Fibroblast of skin of right biceps (primary cell): Measurements from ENCODE around the gene GLTPD2.
A peak's percentile ranks its signal among the peaks of the same experiment; 100 is the strongest.

Source experiments
- DNase-seq: peaks from one replicate; pipeline ENCODE4 v3.0.0-alpha.2; 2013

GLTPD2 gene

DNA sequence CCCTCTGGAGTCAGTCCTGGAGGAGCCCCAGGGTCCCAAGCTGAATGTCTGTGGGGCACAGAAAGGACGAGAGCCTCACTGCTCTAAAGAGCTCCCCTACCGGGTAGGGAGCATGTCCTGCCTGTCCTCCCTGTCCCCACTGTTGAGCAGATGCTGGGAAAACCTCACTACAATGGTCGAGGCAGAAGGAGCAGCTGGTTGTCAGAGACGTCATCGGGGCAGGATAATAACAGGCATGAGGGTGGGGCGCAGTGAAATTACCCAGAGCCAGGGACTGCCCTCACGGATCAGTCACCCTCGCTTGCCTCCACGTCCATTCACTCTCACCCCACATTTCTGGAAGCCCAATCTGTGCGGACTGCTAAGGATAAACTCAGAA is 16.5 kb upstream of the GLTPD2 start:
- DNase-seq = no peak

DNA sequence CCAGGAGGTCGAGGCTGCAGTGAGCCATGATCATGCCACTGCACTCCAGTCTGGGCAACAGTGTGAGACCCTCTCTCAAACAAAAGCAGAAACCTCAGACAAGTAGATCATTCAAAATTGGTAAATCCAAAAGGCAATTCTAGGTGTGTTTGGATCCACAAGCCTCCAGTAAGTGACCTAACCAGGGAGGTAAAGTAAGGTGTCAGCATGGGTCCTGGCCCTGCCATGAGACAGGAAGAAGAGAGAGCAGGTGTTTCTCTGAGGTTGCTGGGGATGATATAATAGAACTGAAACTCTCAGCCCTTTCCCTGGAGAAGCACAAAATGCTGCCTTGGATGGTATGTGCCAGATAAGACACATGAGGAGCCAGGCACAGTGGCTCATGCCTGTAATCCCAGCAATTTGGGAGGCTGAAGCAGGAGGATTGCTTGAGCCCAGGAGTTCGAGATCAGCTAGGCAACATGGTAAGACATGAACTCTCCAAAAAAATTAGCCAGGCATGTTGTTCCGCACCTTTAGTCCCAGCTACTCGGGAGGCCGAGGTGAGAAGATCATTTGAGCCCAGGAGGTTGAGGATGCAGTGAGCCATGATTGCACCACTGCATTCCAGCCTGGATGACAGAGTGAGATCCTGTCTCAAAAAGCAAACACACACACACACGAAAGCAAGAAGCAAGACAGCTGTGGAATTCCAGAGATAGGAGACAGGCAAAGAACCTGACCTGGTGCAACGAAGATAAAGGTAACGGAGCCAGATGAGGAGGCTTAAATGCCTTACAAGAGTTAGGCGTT is 10.6 kb upstream of the GLTPD2 start:
- DNase-seq = no peak

DNA sequence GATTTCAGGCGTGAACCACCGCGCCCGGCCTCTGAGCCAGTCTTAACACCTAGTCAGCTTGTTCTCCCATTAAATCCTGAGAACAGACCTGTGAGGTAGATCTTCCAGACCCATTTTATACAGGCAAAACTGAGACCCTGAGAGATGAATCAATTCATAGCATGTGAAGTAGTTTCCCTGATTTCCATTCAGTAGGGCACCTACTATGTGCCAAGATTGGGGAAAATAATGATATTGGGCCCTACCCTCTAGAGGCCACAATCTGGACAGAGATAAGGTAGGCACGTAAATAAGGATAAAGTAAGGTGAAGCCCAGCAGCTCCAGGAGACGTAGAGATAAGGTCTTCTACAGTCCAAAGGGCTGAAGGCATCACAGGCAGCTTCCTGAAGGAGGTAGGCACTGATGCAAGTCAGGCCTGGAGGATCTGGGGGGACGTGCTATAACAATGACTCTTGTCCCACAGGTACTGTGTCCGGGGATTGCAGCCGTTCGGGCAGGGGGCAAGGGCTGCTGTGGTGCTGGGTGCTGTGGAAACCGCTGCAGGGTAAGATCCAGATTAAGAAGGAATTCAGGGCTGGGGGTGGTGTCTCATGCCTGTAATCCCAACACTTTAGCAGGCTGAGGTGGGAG is 8.3 kb upstream of the GLTPD2 start:
- DNase-seq = no peak

DNA sequence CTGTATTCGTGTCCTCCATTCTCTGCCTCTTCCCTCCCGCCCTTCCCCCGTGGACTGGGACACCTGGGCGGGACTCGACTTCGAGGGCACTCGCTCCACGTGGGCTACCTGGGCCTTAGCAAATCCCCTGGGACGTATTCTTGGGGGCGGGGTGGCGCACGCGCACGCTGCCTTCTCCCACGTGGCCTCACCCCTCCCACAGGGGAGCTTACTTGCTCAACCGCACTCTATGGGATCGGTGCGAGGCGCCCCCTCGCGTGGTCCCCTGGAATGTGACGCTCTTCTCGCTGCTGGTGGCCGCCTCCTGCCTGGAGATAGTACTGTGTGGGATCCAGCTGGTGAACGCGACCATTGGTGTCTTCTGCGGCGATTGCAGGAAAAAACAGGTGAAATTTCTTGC is 6.1 kb upstream of the GLTPD2 start:
- no peak for DNase-seq

DNA sequence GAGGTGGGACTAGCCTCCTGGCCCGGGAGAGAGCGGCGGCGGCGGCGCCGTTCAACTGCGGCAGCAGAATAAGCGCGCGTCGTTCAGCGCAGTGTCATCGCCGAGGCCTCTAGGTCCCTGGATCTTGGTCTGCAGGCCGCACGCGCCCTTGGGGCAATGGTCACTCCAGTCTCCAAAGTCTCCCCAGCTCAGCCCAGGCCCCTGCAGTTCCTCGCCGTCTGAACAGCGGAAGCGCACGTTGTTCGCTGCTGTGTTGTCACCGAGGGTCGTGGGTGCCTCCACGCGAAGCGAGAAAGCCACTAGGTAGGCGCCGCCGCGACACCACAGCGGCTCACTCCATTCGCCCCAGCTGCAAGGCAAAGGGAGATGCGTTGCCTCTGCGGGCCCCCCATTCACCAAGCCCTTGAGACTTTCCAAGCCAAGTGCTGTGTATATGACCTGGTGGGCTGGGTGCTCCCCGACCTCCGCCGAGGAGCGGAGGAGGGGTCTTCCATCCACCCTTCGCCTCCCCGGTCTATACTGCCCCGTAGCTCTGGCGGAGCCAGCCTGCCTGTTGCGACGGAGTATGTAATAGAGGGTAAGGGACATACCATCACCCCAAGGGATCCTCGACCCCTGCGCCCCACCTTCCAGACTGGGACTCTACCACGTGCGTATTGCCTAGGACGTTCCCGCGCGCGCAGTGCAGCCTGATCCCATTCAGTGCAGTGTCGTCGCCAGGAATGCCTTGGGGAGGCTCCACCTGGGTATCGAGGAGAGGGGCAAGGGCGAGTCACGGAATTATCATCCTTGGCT is 3.3 kb upstream of the GLTPD2 start:
- DNase-seq = no peak

DNA sequence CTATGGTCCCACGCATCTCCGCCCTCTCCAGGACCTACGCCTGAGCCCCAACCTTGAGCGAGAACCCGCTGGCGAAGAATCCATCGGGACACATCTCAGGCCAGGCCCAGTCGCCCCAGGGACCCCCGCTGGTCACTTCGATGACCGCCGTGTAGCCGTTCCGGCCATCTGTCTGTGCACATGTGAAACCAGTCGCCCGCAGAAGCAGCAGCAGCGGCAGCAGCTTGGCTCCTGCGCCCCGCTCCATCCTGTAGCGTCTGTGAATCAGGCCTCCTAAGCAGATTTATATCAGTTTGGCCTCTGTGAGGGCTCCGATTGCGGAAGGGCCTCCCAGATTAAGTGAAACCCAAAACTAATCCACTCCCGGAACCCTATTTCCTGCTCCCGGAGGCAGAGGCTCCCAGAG is 2.7 kb upstream of the GLTPD2 start, which contains the start of gene VMO1:
VMO1 (minus strand) TSS at position 259 of the 406 bp plus-strand sequence; CDS start at position 247, 12 bp downstream.
- DNase-seq = peak; percentile 27

DNA sequence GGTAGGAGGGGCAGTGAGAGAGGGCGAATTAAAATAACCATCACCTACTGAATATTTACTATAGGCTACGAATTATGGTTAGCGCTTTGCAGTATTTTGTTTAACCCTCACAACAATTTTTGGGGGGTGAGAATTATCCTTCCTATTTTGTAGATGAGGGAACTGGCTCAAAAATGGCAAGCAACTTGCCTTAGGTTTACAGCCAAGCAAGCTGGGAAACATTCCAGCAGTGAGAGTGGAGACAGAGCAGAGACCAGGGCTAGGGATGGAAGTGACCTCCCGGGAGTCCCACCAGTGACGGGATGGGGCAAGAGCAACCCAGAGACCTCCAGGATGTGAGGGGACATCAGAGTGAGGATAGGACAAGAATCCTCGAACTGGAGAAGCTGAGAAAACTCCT is 2.2 kb upstream of the GLTPD2 start:
- no peak for DNase-seq

DNA sequence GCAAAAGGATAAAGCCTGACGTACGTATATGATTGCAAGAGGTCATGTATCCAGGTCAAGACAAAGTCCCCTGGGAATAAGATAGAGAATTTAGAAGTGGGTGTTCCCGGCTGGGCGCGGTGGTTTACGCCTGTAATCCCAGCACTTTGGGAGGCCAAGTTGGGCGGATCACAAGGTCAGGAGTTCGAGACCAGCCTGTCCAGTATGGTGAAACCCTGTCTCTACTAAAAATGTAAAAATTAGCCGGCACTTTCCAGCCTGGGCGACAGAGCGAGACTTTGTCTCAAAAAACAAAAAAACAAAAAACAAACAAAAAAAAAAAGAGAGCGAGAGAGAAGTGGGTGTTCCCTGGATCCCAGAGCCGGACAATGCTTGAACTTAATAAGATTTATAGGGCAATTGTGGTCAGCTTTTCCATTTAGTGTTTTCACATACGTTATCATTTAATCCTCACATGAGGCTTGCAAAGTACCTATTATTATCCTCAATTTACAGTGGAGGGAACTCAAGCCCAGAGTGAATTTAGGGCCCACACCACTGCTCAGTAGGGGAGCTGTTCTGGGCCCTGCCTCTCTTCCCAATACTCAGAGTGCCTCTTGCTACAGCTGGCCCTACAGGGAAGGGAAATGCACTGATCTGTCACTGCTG is 481 bp upstream of the GLTPD2 start:
- no peak for DNase-seq

DNA sequence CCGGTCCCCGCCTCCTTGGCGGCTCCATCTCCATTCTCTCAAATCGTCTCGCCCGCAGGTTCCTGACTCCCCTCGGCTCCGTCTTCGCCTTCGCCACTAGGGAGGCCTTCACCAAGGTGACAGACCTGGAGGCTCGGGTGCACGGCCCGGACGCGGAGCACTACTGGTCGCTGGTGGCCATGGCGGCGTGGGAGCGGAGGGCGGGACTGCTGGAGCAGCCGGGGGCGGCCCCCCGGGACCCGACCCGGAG is 862 bp downstream of the GLTPD2 start:
- DNase-seq = no peak

DNA sequence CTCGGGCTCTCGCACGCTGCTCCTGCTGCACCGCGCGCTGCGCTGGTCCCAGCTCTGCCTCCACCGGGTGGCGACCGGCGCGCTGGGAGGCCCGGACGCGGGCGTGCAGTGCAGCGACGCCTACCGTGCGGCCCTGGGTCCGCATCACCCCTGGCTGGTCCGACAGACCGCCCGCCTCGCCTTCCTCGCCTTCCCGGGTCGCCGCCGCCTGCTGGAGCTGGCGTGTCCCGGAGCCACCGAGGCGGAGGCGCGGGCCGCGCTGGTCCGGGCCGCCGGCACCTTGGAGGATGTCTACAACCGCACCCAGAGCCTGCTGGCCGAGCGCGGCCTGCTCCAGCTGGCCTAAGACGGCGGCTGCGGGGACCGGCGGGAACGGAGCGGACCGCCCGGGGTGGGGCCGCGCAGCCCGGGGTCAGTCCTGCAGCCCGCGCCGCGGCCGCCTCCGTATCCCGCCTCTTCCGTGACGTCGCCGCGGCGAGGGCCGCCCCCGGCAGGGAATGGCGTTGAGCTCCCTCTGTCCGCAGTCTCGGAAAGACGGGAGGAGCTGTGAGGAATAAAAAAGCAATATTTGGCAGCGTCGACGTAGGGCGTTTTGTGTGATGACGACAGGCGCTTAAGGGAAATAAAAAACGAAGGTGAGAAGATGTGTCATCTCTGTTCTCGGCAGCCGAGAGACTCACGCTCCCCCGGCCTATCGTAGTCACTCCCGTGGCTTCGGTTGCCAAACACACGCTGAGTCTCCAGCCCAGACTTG is 1.4 kb downstream of the GLTPD2 start:
- peak; percentile 92 for DNase-seq

DNA sequence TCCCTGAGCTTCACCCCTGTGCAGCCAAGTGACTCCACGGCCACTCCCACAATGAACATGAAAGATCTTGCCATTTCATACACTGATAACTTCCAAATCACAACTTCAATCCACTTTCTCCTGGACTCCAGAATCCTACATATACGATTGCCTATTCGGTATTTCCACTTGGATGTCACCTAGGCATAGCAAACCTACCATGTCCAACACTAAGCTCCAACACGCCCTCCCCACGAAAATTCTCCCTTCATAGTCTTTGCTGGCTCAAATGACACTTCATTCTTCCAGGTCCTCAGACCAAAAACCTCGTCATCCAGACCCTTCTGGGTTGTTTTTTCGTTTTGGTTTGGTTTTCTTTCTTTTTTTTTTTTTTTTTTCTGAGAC is 1.9 kb downstream of the GLTPD2 start:
- DNase-seq = no peak

DNA sequence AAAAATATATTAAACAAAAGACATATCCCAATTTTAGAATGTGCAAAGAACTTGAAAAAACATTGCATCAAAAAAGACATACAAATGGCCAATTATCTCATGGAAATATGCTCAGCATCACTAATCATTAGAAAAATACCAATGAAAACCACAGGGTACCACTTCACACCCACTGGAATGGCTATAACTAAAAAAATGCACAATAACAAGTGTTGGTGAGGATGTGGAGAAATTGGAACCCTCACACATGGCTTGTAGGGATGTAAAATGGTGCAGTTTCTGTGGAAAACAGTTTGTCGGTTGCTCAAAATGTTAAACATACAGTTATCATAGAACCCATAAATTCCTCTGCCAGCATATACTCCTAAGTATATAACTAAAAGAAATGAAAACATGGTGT is 6.4 kb downstream of the GLTPD2 start:
- no peak for DNase-seq

DNA sequence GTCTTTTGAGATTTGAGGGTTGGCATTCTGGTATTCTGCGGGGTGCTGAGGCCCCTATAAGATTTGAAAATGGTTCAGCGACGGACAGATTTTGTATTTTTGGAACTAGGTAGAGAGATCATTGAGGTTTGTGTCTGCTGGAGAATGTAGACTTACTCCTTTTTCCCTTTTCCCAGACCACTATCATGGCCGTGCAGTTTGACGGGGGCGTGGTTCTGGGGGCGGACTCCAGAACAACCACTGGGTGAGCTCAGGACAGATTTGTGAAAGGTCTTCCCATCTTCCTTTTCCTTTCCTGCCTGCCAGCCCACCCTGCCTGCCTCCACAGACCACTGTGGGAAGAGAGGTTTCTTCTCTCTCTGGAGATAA is 7.8 kb downstream of the GLTPD2 start:
- peak; percentile 35 for DNase-seq

DNA sequence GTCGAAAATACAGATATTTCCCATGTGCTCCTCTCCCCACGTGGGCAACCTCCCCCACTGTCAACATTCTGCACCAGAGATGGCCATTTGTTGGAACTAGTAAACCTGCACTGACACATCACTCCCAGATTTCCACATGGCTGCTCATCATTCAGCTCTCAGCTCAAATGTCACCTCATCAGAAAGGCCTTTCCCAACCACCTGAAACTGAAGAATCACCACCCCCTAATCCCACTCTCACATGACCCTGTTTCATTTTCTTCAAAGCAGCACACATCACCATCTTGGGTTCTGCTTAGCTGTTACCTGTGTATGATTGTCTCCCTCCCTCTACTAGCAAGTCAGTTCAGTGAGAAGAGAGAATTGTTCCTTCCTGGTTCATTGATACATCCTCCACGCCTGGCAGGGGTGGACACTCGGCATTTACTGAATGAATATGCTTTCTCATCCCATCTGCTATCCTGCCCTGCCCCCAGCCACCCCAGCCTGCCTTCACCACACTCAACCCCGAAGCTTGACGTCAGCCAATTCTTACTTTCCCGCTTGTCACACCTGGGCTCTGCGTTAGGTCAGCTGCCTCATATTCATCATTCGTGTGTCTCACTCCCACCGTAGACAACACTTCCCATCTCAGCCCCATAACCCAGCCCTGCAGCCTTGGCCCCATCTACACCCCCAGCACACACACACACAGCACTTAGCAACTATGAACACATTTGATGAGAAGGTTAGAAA is 11.9 kb downstream of the GLTPD2 start:
- DNase-seq = no peak

DNA sequence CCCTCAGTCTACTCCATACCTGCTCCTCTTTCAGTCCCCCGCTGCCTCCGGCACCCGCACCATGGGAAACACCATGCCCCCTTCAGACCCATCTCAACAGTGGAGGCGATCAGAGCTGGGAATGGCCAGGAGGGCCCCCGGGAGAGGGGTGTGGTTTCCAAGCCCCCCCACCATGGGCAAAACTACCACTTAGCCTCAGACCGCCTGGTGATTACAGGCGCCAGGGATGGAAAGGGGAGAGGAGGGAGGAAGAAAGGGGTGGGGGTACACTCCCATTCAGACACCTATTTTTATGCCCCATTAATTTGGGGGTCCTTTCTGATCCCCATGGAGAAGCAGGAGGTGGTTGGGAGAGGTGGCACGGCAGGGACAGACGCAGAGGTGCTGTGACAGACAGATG is 13.5 kb downstream of the GLTPD2 start, which contains the start of gene C17orf114:
C17orf114 (minus strand) TSS at position 101 of the 400 bp plus-strand sequence.
- no peak for DNase-seq

DNA sequence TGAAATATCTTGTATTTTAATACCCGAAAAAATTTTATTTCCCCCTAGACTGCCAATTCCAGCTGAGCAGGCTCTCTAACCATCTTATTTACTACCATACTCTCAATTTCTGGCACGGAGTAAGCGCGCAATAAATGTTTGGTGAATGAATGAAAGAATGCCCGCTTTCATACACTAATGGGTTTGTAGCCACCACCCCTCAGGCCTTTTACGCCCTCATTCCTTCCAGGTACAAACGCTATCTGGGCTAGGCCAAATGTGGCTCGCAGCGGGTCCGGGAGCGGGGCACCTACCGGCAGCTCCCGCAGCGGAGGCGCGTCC is 17.7 kb downstream of the GLTPD2 start:
- DNase-seq = peak; percentile 10

DNA sequence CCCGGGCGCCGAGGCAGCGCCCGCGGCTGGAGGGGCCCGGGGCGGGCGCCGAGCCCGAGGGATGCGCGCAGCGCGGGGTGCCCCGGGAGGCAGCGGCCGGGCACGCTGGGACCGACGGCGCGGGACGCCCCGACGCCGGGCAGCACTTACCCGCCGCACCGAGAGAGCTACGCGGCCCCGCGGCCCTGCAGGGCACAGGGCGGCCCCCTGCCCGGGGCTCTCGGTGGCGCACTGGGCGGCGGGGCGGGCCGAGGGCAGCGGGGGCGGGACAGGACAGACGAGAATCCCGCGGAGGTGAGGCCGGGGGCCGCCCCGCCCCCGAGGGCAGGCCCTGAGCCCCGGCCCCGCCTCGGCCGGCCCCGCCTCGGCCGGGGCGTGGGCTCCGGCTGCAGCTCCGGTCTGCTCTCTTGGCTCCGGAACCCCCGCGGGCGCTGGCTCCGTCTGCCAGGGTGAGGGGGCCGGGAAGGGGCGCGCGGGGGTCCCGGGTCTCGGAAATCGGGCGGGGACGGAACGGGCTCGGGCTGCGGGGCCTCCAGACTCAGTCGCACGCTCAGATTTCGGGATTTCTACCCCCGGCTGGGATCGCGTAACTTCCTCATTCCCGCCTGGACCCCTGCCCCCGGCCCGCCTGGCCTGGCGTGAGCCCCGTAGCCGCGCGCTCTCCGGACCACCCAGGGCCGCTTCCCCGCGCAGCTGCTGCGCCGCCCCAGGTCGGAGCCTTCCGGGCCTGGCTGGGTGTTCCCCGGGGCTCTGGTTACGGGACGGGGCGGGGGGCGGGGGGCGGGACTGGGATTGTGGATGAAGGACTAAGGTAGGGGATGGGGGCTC is 18.2 kb downstream of the GLTPD2 start, which contains the start of gene PLD2:
PLD2 (plus strand) TSS at position 376 of the 828 bp plus-strand sequence. CDS start 621 bp downstream, outside the sequence.
- DNase-seq = peak; percentile 84

DNA sequence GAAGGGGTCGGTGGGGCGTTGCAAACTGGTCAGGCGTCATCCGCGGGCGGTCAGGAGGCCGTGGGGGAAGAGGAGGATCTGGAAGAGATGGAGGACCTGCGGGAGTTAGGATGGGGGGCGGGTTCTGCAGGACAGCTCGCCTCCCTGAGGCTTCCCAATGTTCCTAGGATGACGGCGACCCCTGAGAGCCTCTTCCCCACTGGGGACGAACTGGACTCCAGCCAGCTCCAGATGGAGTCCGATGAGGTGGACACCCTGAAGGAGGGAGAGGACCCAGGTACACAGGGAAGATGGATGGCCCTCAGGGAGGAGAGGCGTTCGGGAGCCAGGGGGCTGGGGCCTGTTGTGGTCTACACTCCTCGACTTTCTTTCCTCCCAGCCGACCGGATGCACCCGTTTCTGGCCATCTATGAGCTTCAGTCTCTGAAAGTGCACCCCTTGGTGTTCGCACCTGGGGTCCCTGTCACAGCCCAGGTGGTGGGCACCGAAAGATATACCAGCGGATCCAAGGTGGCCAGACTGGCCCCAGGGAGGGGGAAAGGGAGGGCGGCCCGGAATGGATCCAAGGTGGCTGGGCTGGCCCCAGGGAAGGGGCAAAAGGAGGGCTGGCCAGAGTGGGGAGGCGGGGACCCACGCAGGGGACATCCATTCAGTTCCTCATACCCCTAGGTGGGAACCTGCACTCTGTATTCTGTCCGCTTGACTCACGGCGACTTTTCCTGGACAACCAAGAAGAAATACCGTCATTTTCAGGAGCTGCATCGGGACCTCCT is 19.0 kb downstream of the GLTPD2 start:
- DNase-seq = no peak

DNA sequence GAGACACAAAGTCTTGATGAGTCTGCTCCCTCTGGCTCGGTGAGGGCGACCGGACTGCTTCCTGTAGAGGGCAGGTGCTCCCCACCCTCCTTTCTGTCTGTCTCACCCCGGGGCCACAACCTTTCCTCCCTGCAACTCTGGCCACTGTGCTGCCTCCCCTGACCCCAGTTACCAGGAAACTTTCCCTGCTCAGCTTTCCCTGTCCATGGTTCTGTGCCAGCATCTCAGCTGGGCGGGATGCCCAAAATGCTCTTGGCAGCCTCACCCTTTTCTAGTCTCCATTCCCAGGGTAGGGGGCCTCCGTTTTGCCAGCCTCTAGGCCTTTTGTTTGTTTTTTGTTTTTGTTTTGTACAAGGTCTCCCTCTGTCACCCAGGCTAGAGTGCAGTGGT is 19.6 kb downstream of the GLTPD2 start:
- no peak for DNase-seq

DNA sequence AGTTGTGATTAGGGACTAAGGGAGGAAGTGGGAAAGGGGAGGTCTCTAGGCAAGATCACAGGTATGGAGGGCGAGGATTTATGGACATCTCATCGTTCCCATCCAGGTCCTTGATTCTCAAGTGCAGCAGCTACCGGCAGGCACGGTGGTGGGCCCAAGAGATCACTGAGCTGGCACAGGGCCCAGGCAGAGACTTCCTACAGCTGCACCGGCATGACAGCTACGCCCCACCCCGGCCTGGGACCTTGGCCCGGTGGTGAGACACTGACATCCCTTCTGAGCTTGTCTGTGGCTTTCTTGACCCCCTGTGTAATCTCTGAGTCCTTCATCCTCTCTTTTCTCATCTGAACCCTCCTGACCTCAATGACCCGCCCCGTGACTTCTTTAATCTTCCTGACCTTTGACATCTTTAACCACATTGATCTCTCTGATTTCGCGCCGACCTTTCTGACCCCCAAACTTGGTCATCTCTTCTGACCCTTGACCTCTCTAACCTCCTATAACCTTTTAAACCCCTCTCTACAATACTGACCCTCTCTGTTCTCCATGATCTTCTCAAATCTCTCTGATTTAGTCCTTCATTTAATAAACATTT is 22.0 kb downstream of the GLTPD2 start:
- DNase-seq = no peak
